SK-N-DZ (cell line): ENCODE measurements around the gene EFCAB14.
"Not testable (repeated sequence)": the region's sequence is repeated elsewhere in the genome, so short reads cannot be mapped to it uniquely, and the experiment has no call there.

Experiments used
- DNase-seq: peaks from one replicate; pipeline ENCODE4 v3.0.0-alpha.2; 2015; ENCODE audit warnings: low spot score

The EFCAB14 gene

GRCh38 chr1:46686255-46686654 is 32.7 kb downstream of the EFCAB14 start:
- DNase-seq: no peak

GRCh38 chr1:46684670-46685069 is 34.2 kb downstream of the EFCAB14 start:
- DNase-seq: no peak

- no peak for DNase-seq
These were observed 36.9 kb downstream of the EFCAB14 start for GRCh38 chr1:46682064-46682463.

- DNase-seq: no peak
These were observed 37.4 kb downstream of the EFCAB14 start for GRCh38 chr1:46681333-46682034.

GRCh38 chr1:46679789-46680573 is 38.9 kb downstream of the EFCAB14 start:
- DNase-seq: no peak

GRCh38 chr1:46677339-46677738 is 41.6 kb downstream of the EFCAB14 start:
- DNase-seq: no peak

- DNase-seq: no peak
These were observed 42.4 kb downstream of the EFCAB14 start for GRCh38 chr1:46676531-46676930.

- no peak for DNase-seq
These were observed 43.2 kb downstream of the EFCAB14 start for GRCh38 chr1:46675549-46676314.

- DNase-seq: no peak
These were observed 45.1 kb downstream of the EFCAB14 start for GRCh38 chr1:46673749-46674182.

GRCh38 chr1:46672696-46673095 is 46.2 kb downstream of the EFCAB14 start:
- no peak for DNase-seq

- DNase-seq: no peak
These were observed 47.4 kb downstream of the EFCAB14 start, which contains the start of gene TEX38 for GRCh38 chr1:46671554-46671953. Gene TEX38 (plus strand): TSS chr1:46671854. CDS start chr1:46671935, 81 bp downstream.

- DNase-seq: no peak
These were observed 48.8 kb downstream of the EFCAB14 start for GRCh38 chr1:46670134-46670533.

- peak; percentile 55 for DNase-seq
These were observed 50.8 kb downstream of the EFCAB14 start, which contains the start of gene ATPAF1 for GRCh38 chr1:46667782-46668760. Gene ATPAF1 (minus strand): TSS chr1:46668364. CDS start chr1:46668322, 42 bp downstream.

GRCh38 chr1:46665983-46666382 is 52.9 kb downstream of the EFCAB14 start:
- DNase-seq: no peak

- DNase-seq: not testable (repeated sequence)
These were observed 56.0 kb downstream of the EFCAB14 start for GRCh38 chr1:46662919-46663318.

- DNase-seq: not testable (repeated sequence)
These were observed 58.8 kb downstream of the EFCAB14 start for GRCh38 chr1:46660116-46660515.

GRCh38 chr1:46659307-46659870 is 59.5 kb downstream of the EFCAB14 start:
- no peak for DNase-seq

GRCh38 chr1:46657775-46658174 is 61.1 kb downstream of the EFCAB14 start:
- DNase-seq: no peak

GRCh38 chr1:46656643-46657042 is 62.3 kb downstream of the EFCAB14 start:
- no peak for DNase-seq

GRCh38 chr1:46655848-46656247 is 63.1 kb downstream of the EFCAB14 start:
- no peak for DNase-seq
